ENCODE data around the gene KLHL36.
"Not testable (repeated sequence)": the region's sequence is repeated elsewhere in the genome, so short reads cannot be mapped to it uniquely, and the experiment has no call there.

The KLHL36 gene

GRCh38 chr16:84687715-84688114, 39.4 kb downstream of the KLHL36 start:
- Histone ChIP-seq H3K9me3 (peaks cover 3% of the 10 kb centered on the region; the same call in 1 of the 2 replicates), H3K36me3 (no peaks in the 10 kb centered on the region), H3K4me1 (no peaks in the 10 kb centered on the region), H3K4me3 (ENCODE audit: low read depth, low read length) (no peak overlapping the region), H3K27me3 (no peaks in the 10 kb centered on the region)
- no peak for TF ChIP-seq CTCF (IDR thresholded peaks at IDR 0.05; ENCODE audit: low read depth, low read length)
- DNase-seq, result no peak

GRCh38 chr16:84688163-84688562, 39.9 kb downstream of the KLHL36 start:
- not testable (repeated sequence) for H3K4me1 ChIP-seq; H3K4me3 ChIP-seq (ENCODE audit: low read depth, low read length); H3K36me3 ChIP-seq; DNase-seq; H3K9me3 ChIP-seq; H3K27me3 ChIP-seq

- no peak for TF ChIP-seq CTCF (IDR thresholded peaks at IDR 0.05; ENCODE audit: low read depth, low read length)
- no peaks in the 10 kb centered on the region for H3K27me3 ChIP-seq
- no peak for DNase-seq
- H3K4me1 ChIP-seq, result no peaks in the 10 kb centered on the region
- H3K36me3 ChIP-seq, result no peaks in the 10 kb centered on the region
- H3K4me3 ChIP-seq (ENCODE audit: low read depth, low read length), result no peak overlapping the region
- peaks cover 3% of the 10 kb centered on the region; the same call in 1 of the 2 replicates for H3K9me3 ChIP-seq
Observed at GRCh38 chr16:84689111-84689510, 40.8 kb downstream of the KLHL36 start.

- TF ChIP-seq CTCF (IDR thresholded peaks at IDR 0.05; ENCODE audit: low read depth, low read length), result no peak
- no peak for DNase-seq
- no peaks in the 10 kb centered on the region for H3K36me3 ChIP-seq
- no peaks in the 10 kb centered on the region for H3K27me3 ChIP-seq
- H3K9me3 ChIP-seq, result peaks cover 3% of the 10 kb centered on the region; the same call in 1 of the 2 replicates
- no peaks in the 10 kb centered on the region for H3K4me1 ChIP-seq
- H3K4me3 ChIP-seq (ENCODE audit: low read depth, low read length), result no peak overlapping the region
Observed at GRCh38 chr16:84690088-84690819, 41.9 kb downstream of the KLHL36 start.

- TF ChIP-seq CTCF (IDR thresholded peaks at IDR 0.05; ENCODE audit: low read depth, low read length), result no peak
- H3K4me3 ChIP-seq (ENCODE audit: low read depth, low read length), result no peak overlapping the region
- DNase-seq, result no peak
- peaks cover 3% of the 10 kb centered on the region; the same call in 1 of the 2 replicates for H3K9me3 ChIP-seq
- no peaks in the 10 kb centered on the region for H3K36me3 ChIP-seq
- no peaks in the 10 kb centered on the region for H3K4me1 ChIP-seq
- no peaks in the 10 kb centered on the region for H3K27me3 ChIP-seq
Observed at GRCh38 chr16:84692451-84693214, 44.3 kb downstream of the KLHL36 start.

GRCh38 chr16:84693869-84694268, 45.6 kb downstream of the KLHL36 start:
- H3K27me3 ChIP-seq; DNase-seq; H3K9me3 ChIP-seq; H3K36me3 ChIP-seq; H3K4me3 ChIP-seq (ENCODE audit: low read depth, low read length); H3K4me1 ChIP-seq: not testable (repeated sequence)

GRCh38 chr16:84694980-84695379, 46.7 kb downstream of the KLHL36 start:
- H3K4me3 ChIP-seq (ENCODE audit: low read depth, low read length), result no peak overlapping the region
- no peak for TF ChIP-seq CTCF (IDR thresholded peaks at IDR 0.05; ENCODE audit: low read depth, low read length)
- no peak for DNase-seq
- H3K4me1 ChIP-seq, result no peaks in the 10 kb centered on the region
- H3K27me3 ChIP-seq, result no peaks in the 10 kb centered on the region
- H3K36me3 ChIP-seq, result no peaks in the 10 kb centered on the region
- no peaks in the 10 kb centered on the region for H3K9me3 ChIP-seq
